ENCODE data around the gene INSM1.
"Not testable (repeated sequence)": the region's sequence is repeated elsewhere in the genome, so short reads cannot be mapped to it uniquely, and the experiment has no call there.

INSM1 gene

GRCh38 chr20:20367575-20368417, at the start of gene INSM1:
TSS of gene INSM1 (plus strand) at chr20:20368104. CDS start at chr20:20368268, 164 bp downstream.
- no peak for DNase-seq (ENCODE audit: low read depth)

GRCh38 chr20:20318365-20319161, 49.3 kb upstream of the INSM1 start:
- DNase-seq (ENCODE audit: low read depth) = peak; percentile 3

GRCh38 chr20:20321134-20321533, 46.8 kb upstream of the INSM1 start:
- DNase-seq (ENCODE audit: low read depth) = no peak

GRCh38 chr20:20321917-20322316, 46.0 kb upstream of the INSM1 start:
- DNase-seq (ENCODE audit: low read depth) = no peak

- no peak for DNase-seq (ENCODE audit: low read depth)
Measured at GRCh38 chr20:20322912-20323311, 45.0 kb upstream of the INSM1 start.

- no peak for DNase-seq (ENCODE audit: low read depth)
Measured at GRCh38 chr20:20327746-20328145, 40.2 kb upstream of the INSM1 start.

- no peak for DNase-seq (ENCODE audit: low read depth)
Measured at GRCh38 chr20:20329564-20329963, 38.3 kb upstream of the INSM1 start.

- no peak for DNase-seq (ENCODE audit: low read depth)
Measured at GRCh38 chr20:20331156-20331555, 36.7 kb upstream of the INSM1 start.

- no peak for DNase-seq (ENCODE audit: low read depth)
Measured at GRCh38 chr20:20331817-20332216, 36.1 kb upstream of the INSM1 start.

GRCh38 chr20:20333866-20334265, 34.0 kb upstream of the INSM1 start:
- no peak for DNase-seq (ENCODE audit: low read depth)

- DNase-seq (ENCODE audit: low read depth) = no peak
Measured at GRCh38 chr20:20334489-20334888, 33.4 kb upstream of the INSM1 start.

GRCh38 chr20:20338133-20338730, 29.7 kb upstream of the INSM1 start:
- no peak for DNase-seq (ENCODE audit: low read depth)

GRCh38 chr20:20340443-20340842, 27.5 kb upstream of the INSM1 start:
- DNase-seq (ENCODE audit: low read depth) = no peak

- DNase-seq (ENCODE audit: low read depth) = no peak
Measured at GRCh38 chr20:20341371-20341770, 26.5 kb upstream of the INSM1 start.

- no peak for DNase-seq (ENCODE audit: low read depth)
Measured at GRCh38 chr20:20342066-20342465, 25.8 kb upstream of the INSM1 start.

- DNase-seq (ENCODE audit: low read depth) = no peak
Measured at GRCh38 chr20:20343932-20344331, 24.0 kb upstream of the INSM1 start.

- no peak for DNase-seq (ENCODE audit: low read depth)
Measured at GRCh38 chr20:20344476-20344875, 23.4 kb upstream of the INSM1 start.

- no peak for DNase-seq (ENCODE audit: low read depth)
Measured at GRCh38 chr20:20353576-20353975, 14.3 kb upstream of the INSM1 start.

- not testable (repeated sequence) for DNase-seq (ENCODE audit: low read depth)
Measured at GRCh38 chr20:20355503-20355902, 12.4 kb upstream of the INSM1 start.

GRCh38 chr20:20358801-20359200, 9.1 kb upstream of the INSM1 start:
- no peak for DNase-seq (ENCODE audit: low read depth)

- no peak for DNase-seq (ENCODE audit: low read depth)
Measured at GRCh38 chr20:20359628-20360027, 8.3 kb upstream of the INSM1 start.

- peak; percentile 14 for DNase-seq (ENCODE audit: low read depth)
Measured at GRCh38 chr20:20360464-20360863, 7.4 kb upstream of the INSM1 start.
